Activated CD8-positive, alpha-beta T cell treated with anti-CD3 and anti-CD28 coated beads for 36 hours (primary cell): ENCODE measurements around the gene PSMB1. TPM values are rescaled to one million over a fixed set of nuclear protein-coding genes. Genes with fewer than 3 reads are reported as not detected.

Experiments
- ATAC-seq: fragments of 200-7000 bp; cut with Tn5 transposase; one replicate; pipeline ENCODE4 v1.10.0; 2021; ENCODE audit warnings: mild to moderate bottlenecking, moderate library complexity
- CTCF ChIA-PET: fragments of 350-600 bp; sonication (Branson Sonifier 250); formaldehyde crosslinking; loops from one replicate; lab custom pipeline; 2021; ENCODE audit warnings: antibody characterized with exemption; lab: Charles Lee
- POLR2A ChIA-PET: fragments of 350-600 bp; sonication (Branson Sonifier 250); formaldehyde crosslinking; loops from one replicate; lab custom pipeline; 2021; ENCODE audit warnings: antibody characterized with exemption; lab: Charles Lee
- DNase-seq: peaks from one replicate; pipeline ENCODE4 v3.0.0-alpha.2; 2020
- H3K27ac Mint-ChIP-seq: one replicate; pipeline ENCODE4 v1.8.0; 2021; ENCODE audit warnings: mild to moderate bottlenecking, mixed read lengths
- H3K27me3 Mint-ChIP-seq: one replicate; pipeline ENCODE4 v1.8.0; 2021; ENCODE audit warnings: mixed read lengths
- H3K36me3 Mint-ChIP-seq: one replicate; pipeline ENCODE4 v1.8.0; 2021; ENCODE audit warnings: low read depth, mixed read lengths
- H3K4me1 Mint-ChIP-seq: one replicate; pipeline ENCODE4 v1.8.0; 2021; ENCODE audit warnings: low read depth, mixed read lengths
- H3K4me3 Mint-ChIP-seq: one replicate; pipeline ENCODE4 v1.8.0; 2021; ENCODE audit warnings: mild to moderate bottlenecking, moderate library complexity, mixed read lengths
- H3K9me3 Mint-ChIP-seq: one replicate; pipeline ENCODE4 v1.8.0; 2021; ENCODE audit warnings: mixed read lengths
- intact Hi-C: fragments of 100-400 bp; cut with micrococcal nuclease; formaldehyde crosslinking; loops from one replicate; pipeline ENCODE4 v1.10.0; 2022
- total RNA-seq, 2 experiments: library from RNA; stranded (reverse); gene quantifications; one replicate each; pipeline ENCODE4 v1.2.3, GENCODE V29; 2021
- TF ChIP-seq, protein P1 (sequence below): fragments of 200-600 bp; IDR thresholded peaks from one replicate; pipeline ENCODE4 v1.8.0; 2022; ENCODE audit warnings: antibody characterized with exemption, mild to moderate bottlenecking

Gene PSMB1
- total RNA-seq, 2 experiments from 2014 or later: 236 to 247 TPM

GRCh38 chr6:170542031-170542719, 10.9 kb downstream of the PSMB1 start:
- Mint-ChIP-seq H3K9me3 (no peaks in the 10 kb centered on the region), H3K4me3 (no peak overlapping the region), H3K27me3 (no peaks in the 10 kb centered on the region), H3K27ac (peak overlapping the region; percentile 20), H3K4me1 (peaks cover 25% of the 10 kb centered on the region), H3K36me3 (peaks cover 68% of the 10 kb centered on the region)
- DNase-seq (no peak), ATAC-seq (no peak)
- intact Hi-C loops: no loop called here
- ChIA-PET CTCF (interaction anchor here (0.7 to 7.1 kb wide), 4 partner anchors 11 to 753 kb away, joined by 3 to 47 read pairs (median 3); no protein-coding TSS in a partner anchor), POLR2A (interaction anchor here (1.0 to 1.6 kb wide), 2 partner anchors 12 to 20 kb away, joined by 3 to 4 read pairs; partner anchors contain the start of gene TBP)
- TF ChIP-seq, protein P1, sequence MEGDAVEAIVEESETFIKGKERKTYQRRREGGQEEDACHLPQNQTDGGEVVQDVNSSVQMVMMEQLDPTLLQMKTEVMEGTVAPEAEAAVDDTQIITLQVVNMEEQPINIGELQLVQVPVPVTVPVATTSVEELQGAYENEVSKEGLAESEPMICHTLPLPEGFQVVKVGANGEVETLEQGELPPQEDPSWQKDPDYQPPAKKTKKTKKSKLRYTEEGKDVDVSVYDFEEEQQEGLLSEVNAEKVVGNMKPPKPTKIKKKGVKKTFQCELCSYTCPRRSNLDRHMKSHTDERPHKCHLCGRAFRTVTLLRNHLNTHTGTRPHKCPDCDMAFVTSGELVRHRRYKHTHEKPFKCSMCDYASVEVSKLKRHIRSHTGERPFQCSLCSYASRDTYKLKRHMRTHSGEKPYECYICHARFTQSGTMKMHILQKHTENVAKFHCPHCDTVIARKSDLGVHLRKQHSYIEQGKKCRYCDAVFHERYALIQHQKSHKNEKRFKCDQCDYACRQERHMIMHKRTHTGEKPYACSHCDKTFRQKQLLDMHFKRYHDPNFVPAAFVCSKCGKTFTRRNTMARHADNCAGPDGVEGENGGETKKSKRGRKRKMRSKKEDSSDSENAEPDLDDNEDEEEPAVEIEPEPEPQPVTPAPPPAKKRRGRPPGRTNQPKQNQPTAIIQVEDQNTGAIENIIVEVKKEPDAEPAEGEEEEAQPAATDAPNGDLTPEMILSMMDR: no peak

GRCh38 chr6:170537329-170537728, 15.8 kb downstream of the PSMB1 start:
- DNase-seq: no peak
- peaks cover 14% of the 10 kb centered on the region for H3K4me1 Mint-ChIP-seq
- ATAC-seq: no peak
- H3K27ac Mint-ChIP-seq: peak overlapping the region; percentile 4
- TF ChIP-seq, protein P1: no peak
- CTCF ChIA-PET: no interaction called here
- no peaks in the 10 kb centered on the region for H3K9me3 Mint-ChIP-seq
- intact Hi-C loops: no loop called here
- H3K36me3 Mint-ChIP-seq: peaks cover 61% of the 10 kb centered on the region
- H3K4me3 Mint-ChIP-seq: no peak overlapping the region
- H3K27me3 Mint-ChIP-seq: no peaks in the 10 kb centered on the region
- POLR2A ChIA-PET: no interaction called here

DNA sequence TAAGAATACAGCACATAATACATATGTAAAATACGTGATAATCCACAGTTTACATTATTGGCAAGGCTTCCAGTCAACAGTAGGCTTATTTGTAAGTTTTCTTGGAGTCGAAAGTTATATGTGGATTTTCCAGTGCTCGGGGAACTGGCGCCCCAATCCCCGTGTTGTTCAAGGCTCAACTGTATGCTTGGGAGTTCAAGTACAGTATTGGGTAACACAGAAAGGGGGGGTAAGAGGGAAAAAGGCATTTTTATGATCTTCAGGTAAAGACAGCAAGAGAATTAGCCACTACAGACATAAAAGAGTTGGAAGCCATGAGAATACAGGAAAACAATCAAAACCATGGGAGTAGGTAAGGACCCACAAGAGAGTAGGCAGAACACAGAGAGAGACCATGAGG, 16.4 kb downstream of the PSMB1 start:
- no peak for DNase-seq
- Mint-ChIP-seq H3K27me3 (no peaks in the 10 kb centered on the region), H3K4me1 (peaks cover 14% of the 10 kb centered on the region), H3K9me3 (no peaks in the 10 kb centered on the region), H3K27ac (peak overlapping the region; percentile 0), H3K36me3 (peaks cover 59% of the 10 kb centered on the region), H3K4me3 (no peak overlapping the region)
- intact Hi-C loops: no loop called here
- POLR2A ChIA-PET: interaction anchor here (0.8 kb wide), 1 partner anchor 16 kb away, joined by 3 read pairs; no protein-coding TSS in a partner anchor
- no peak for ATAC-seq
- CTCF ChIA-PET: no interaction called here
- TF ChIP-seq, protein P1: no peak

- DNase-seq: no peak
- TF ChIP-seq, protein P1: no peak
- POLR2A ChIA-PET: interaction anchor here (1.4 kb wide), 1 partner anchor 24 kb away, joined by 3 read pairs; no protein-coding TSS in a partner anchor
- H3K9me3 Mint-ChIP-seq: no peaks in the 10 kb centered on the region
- no peak overlapping the region for H3K4me3 Mint-ChIP-seq
- no peaks in the 10 kb centered on the region for H3K27me3 Mint-ChIP-seq
- CTCF ChIA-PET: no interaction called here
- H3K27ac Mint-ChIP-seq: no peak overlapping the region
- H3K36me3 Mint-ChIP-seq: peaks cover 49% of the 10 kb centered on the region
- ATAC-seq: no peak
- intact Hi-C loops: no loop called here
- H3K4me1 Mint-ChIP-seq: peaks cover 5% of the 10 kb centered on the region
These were observed 18.1 kb downstream of the PSMB1 start for GRCh38 chr6:170535004-170535403.

DNA sequence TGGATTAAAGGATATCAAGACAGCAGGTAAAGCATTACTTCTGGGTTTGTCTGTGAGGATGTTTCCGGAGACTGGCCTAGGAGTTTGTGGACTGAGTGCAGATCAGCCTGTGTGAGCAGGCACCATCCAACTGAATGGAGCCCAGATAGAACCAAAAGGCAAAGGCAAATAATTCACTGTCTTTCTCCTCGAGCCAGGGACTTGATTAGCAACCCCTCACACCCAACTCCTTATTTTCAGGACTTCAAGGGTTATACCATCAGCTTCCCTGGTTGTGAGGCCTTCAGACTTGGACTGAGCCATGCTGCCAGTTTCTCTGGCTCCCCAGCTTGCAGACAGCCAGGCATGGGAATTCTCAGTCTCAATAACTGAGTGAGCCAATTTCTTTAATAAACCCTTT, 19.3 kb downstream of the PSMB1 start:
- intact Hi-C loops: no loop called here
- TF ChIP-seq, protein P1: no peak
- Mint-ChIP-seq H3K4me1 (peaks cover 3% of the 10 kb centered on the region), H3K9me3 (no peaks in the 10 kb centered on the region), H3K27ac (peak overlapping the region; percentile 16), H3K36me3 (peaks cover 42% of the 10 kb centered on the region), H3K4me3 (no peak overlapping the region), H3K27me3 (no peaks in the 10 kb centered on the region)
- ChIA-PET CTCF (interaction anchor here (0.7 to 1.0 kb wide), 4 partner anchors 17 to 744 kb away, joined by 3 to 4 read pairs (median 3); no protein-coding TSS in a partner anchor), POLR2A (interaction anchor here (1.2 kb wide), 1 partner anchor 16 kb away, joined by 3 read pairs; no protein-coding TSS in a partner anchor)
- ATAC-seq: no peak
- no peak for DNase-seq
